H1 (cell line): ENCODE measurements around the gene PTGIS. TPM values are rescaled to one million over a fixed set of nuclear protein-coding genes. Genes with fewer than 3 reads are reported as not detected.

Experiments used
- CTCF ChIA-PET: fragments of 300-600 bp; sonication (Branson Sonifier 250); formaldehyde crosslinking; loops from one replicate; lab custom pipeline; 2021; ENCODE audit not compliant: partially characterized antibody; lab: Charles Lee
- POLR2A ChIA-PET: fragments of 300-600 bp; sonication (Branson Sonifier 250); formaldehyde crosslinking; loops from one replicate; lab custom pipeline; 2021; ENCODE audit warnings: inconsistent platforms; ENCODE audit not compliant: partially characterized antibody; lab: Charles Lee
- DNase-seq, 2 experiments: peaks; one replicate each; pipeline versions ENCODE4 v3.0.0 to v3.0.0-alpha.2; 2010 to 2022; ENCODE audit warnings: low spot score in 2 of 2, low read depth in 1 of 2, mixed read lengths in 1 of 2
- FAIRE-seq: peaks from 2 replicates; lab custom pipeline; 2011; peaks lifted over from hg19 to GRCh38; lab: Jason Lieb, UNC
- H2AFZ ChIP-seq: 2 replicates; pipeline ENCODE4 v1.8.1; 2012; ENCODE audit warnings: low read length, inconsistent platforms
- H2AK5ac ChIP-seq: 2 replicates; pipeline ENCODE4 v1.6.1; 2013; ENCODE audit warnings: low read depth, low read length
- H2BK120ac ChIP-seq: replicated peaks from 2 replicates; pipeline ENCODE3; 2013; ENCODE audit warnings: low read depth, low read length, inconsistent platforms
- H2BK12ac ChIP-seq: 2 replicates; pipeline ENCODE4 v1.6.1; 2013; ENCODE audit warnings: low read depth, low read length
- H2BK15ac ChIP-seq: 2 replicates; pipeline ENCODE4 v1.6.1; 2013; ENCODE audit warnings: low read length
- H2BK20ac ChIP-seq: 2 replicates; pipeline ENCODE4 v1.6.1; 2013; ENCODE audit warnings: low read length
- H2BK5ac ChIP-seq: 2 replicates; pipeline ENCODE4 v1.6.1; 2013; ENCODE audit warnings: low read depth, low read length
- H3K14ac ChIP-seq: 2 replicates; pipeline ENCODE4 v1.6.1; 2013; ENCODE audit warnings: inconsistent platforms; ENCODE audit not compliant: insufficient read length
- H3K18ac ChIP-seq: 2 replicates; pipeline ENCODE4 v1.6.1; 2013; ENCODE audit warnings: low read length; ENCODE audit errors: extremely low read depth
- H3K23ac ChIP-seq: 2 replicates; pipeline ENCODE4 v1.6.1; 2013; ENCODE audit warnings: inconsistent platforms; ENCODE audit not compliant: insufficient read length
- H3K23me2 ChIP-seq: 2 replicates; pipeline ENCODE4 v1.6.1; 2013; ENCODE audit warnings: low read depth, low read length
- H3K27ac ChIP-seq: 2 replicates; pipeline ENCODE4 v1.6.1; 2011; ENCODE audit warnings: low read depth, low read length, inconsistent platforms
- H3K27me3 ChIP-seq, 4 experiments: replicated peaks in 1 of 4; 1 replicate in 1 of 4; 2 replicates in 3 of 4; pipeline versions ENCODE4 v1.6.1 to v1.8.1; 2011 to 2013; ENCODE audit warnings: low read length in 3 of 4, mild to moderate bottlenecking in 3 of 4, inconsistent platforms in 2 of 4, mixed read lengths in 2 of 4, moderate library complexity in 1 of 4; ENCODE audit not compliant: control insufficient read depth in 3 of 4, insufficient read depth in 3 of 4; ENCODE audit errors: extremely low read depth in 1 of 4
- H3K36me3 ChIP-seq, 4 experiments: 2 replicates each; pipeline versions ENCODE4 v1.6.1 to v1.8.1; 2011 to 2013; ENCODE audit warnings: mild to moderate bottlenecking in 4 of 4, low read length in 3 of 4, moderate library complexity in 2 of 4, control low read depth in 1 of 4, inconsistent platforms in 1 of 4; ENCODE audit not compliant: insufficient read depth in 4 of 4, control insufficient read depth in 2 of 4
- H3K4ac ChIP-seq: replicated peaks from 2 replicates; pipeline ENCODE3; 2013; ENCODE audit warnings: low read length, low read depth, mixed read lengths, inconsistent platforms; ENCODE audit not compliant: insufficient read length
- H3K4me1 ChIP-seq, 4 experiments: replicated peaks in 1 of 4; 1 replicate in 1 of 4; 2 replicates in 3 of 4; pipeline versions ENCODE4 v1.6.1 to v1.8.1; 2011 to 2013; ENCODE audit warnings: low read length in 3 of 4, inconsistent platforms in 2 of 4, mixed read lengths in 1 of 4; ENCODE audit not compliant: insufficient read depth in 4 of 4, control insufficient read depth in 3 of 4
- H3K4me2 ChIP-seq, 2 experiments: 2 replicates each; pipeline versions ENCODE4 v1.6.1 to v1.8.1; 2011 to 2013; ENCODE audit warnings: low read depth in 2 of 2, low read length in 2 of 2, control low read depth in 1 of 2, inconsistent platforms in 1 of 2, mild to moderate bottlenecking in 1 of 2; ENCODE audit not compliant: insufficient read depth in 1 of 2
- H3K4me3 ChIP-seq, 4 experiments: fragments of 200-600, 300-600 bp in 1 of 4; sonication (generic), shearing (Covaris generic), sonication (Bioruptor Twin) in 1 of 4; 2 replicates each; pipeline versions ENCODE4 v1.5.1 to v1.8.1; 2011 to 2016; ENCODE audit warnings: low read length in 4 of 4, low read depth in 3 of 4, control low read depth in 2 of 4, inconsistent platforms in 2 of 4, mild to moderate bottlenecking in 2 of 4, mixed read lengths in 1 of 4, moderate library complexity in 1 of 4; ENCODE audit not compliant: insufficient read depth in 2 of 4; ENCODE audit errors: extremely low read depth in 1 of 4
- H3K56ac ChIP-seq: replicated peaks from 2 replicates; pipeline ENCODE3; 2013; ENCODE audit warnings: low read depth, mild to moderate bottlenecking, mixed read lengths, low read length, inconsistent platforms; ENCODE audit not compliant: insufficient read length
- H3K79me1 ChIP-seq: 2 replicates; pipeline ENCODE4 v1.6.1; 2013; ENCODE audit warnings: low read depth, low read length, control low read depth
- H3K79me2 ChIP-seq, 2 experiments: 2 replicates each; pipeline versions ENCODE4 v1.6.1 to v1.8.1; 2012 to 2013; ENCODE audit warnings: low read length in 2 of 2, mild to moderate bottlenecking in 2 of 2, inconsistent platforms in 1 of 2; ENCODE audit not compliant: insufficient read depth in 2 of 2, control insufficient read depth in 1 of 2
- H3K9ac ChIP-seq, 4 experiments: replicated peaks in 1 of 4; 1 replicate in 1 of 4; 2 replicates in 3 of 4; pipeline versions ENCODE4 v1.6.1 to v1.8.1; 2011 to 2013; ENCODE audit warnings: low read depth in 3 of 4, low read length in 3 of 4, control low read depth in 2 of 4, mild to moderate bottlenecking in 2 of 4, moderate library complexity in 2 of 4, inconsistent platforms in 1 of 4; ENCODE audit errors: extremely low read depth in 1 of 4
- H3K9me3 ChIP-seq, 2 experiments: 2 replicates each; pipeline versions ENCODE4 v1.6.1 to v1.8.1; 2012 to 2013; ENCODE audit warnings: mild to moderate bottlenecking in 2 of 2, moderate library complexity in 2 of 2, control low read depth in 1 of 2, inconsistent platforms in 1 of 2, low read depth in 1 of 2, low read length in 1 of 2, mixed read lengths in 1 of 2; ENCODE audit not compliant: insufficient read depth in 2 of 2
- H4K20me1 ChIP-seq, 2 experiments: replicated peaks in 1 of 2; 2 replicates each; pipeline versions ENCODE3 to v1.8.1; 2011 to 2013; ENCODE audit warnings: inconsistent platforms in 2 of 2, low read length in 2 of 2, mild to moderate bottlenecking in 1 of 2; ENCODE audit not compliant: insufficient read depth in 2 of 2, control insufficient read depth in 1 of 2
- H4K5ac ChIP-seq: 2 replicates; pipeline ENCODE4 v1.6.1; 2013; ENCODE audit warnings: low read length, low read depth, mixed read lengths, inconsistent platforms; ENCODE audit not compliant: insufficient read length
- H4K8ac ChIP-seq: 2 replicates; pipeline ENCODE4 v1.8.0; 2013; ENCODE audit warnings: mild to moderate bottlenecking, moderate library complexity, low read length, inconsistent platforms; ENCODE audit not compliant: insufficient read depth; ENCODE audit errors: extremely low read depth
- H4K91ac ChIP-seq: replicated peaks from 2 replicates; pipeline ENCODE3; 2013; ENCODE audit warnings: low read length, mixed read lengths, inconsistent platforms; ENCODE audit not compliant: insufficient read length
- ASH2L ChIP-seq: fragments of 200-600, 300-600 bp; sonication (generic); IDR thresholded peaks from one replicate; pipeline ENCODE4 v1.7.1; 2017; ENCODE audit warnings: low read length
- EP300 ChIP-seq, 2 experiments: IDR thresholded peaks; 1 replicate in 1 of 2; 2 replicates in 1 of 2; pipeline ENCODE4 v1.6.1; 2011 to 2012; ENCODE audit warnings: low read depth in 2 of 2, low read length in 2 of 2, mild to moderate bottlenecking in 2 of 2, borderline replicate concordance in 1 of 2, inconsistent platforms in 1 of 2, moderate library complexity in 1 of 2
- HDAC2 ChIP-seq, 2 experiments: fragments of 300-600 bp in 1 of 2; sonication (generic) in 1 of 2; IDR thresholded peaks; 2 replicates each; pipeline ENCODE4 v1.6.1; 2011 to 2012; ENCODE audit warnings: low read depth in 2 of 2, low read length in 2 of 2, mild to moderate bottlenecking in 2 of 2, moderate library complexity in 2 of 2, borderline replicate concordance in 1 of 2, inconsistent platforms in 1 of 2
- HDAC6 ChIP-seq: IDR thresholded peaks from one replicate; pipeline ENCODE4 v1.7.1; 2012; ENCODE audit warnings: low read depth, mild to moderate bottlenecking, inconsistent platforms, low read length, moderate library complexity
- KDM1A ChIP-seq: fragments of 200-600, 300-600 bp; sonication (generic); IDR thresholded peaks from 2 replicates; pipeline ENCODE4 v1.7.1; 2016; ENCODE audit warnings: mild to moderate bottlenecking, low read length, borderline replicate concordance
- NRF1 ChIP-seq: IDR thresholded peaks from 2 replicates; pipeline ENCODE4 v1.6.1; 2011; ENCODE audit warnings: mild to moderate bottlenecking, low read depth, low read length, improper control_type of control experiment
- POU5F1 ChIP-seq: IDR thresholded peaks from 2 replicates; pipeline ENCODE4 v1.6.1; 2011; ENCODE audit warnings: low read depth, mild to moderate bottlenecking, low read length, moderate library complexity
- SP1 ChIP-seq: IDR thresholded peaks from 2 replicates; pipeline ENCODE4 v1.6.1; 2011; ENCODE audit warnings: low read depth, low read length
- SP4 ChIP-seq: IDR thresholded peaks from 2 replicates; pipeline ENCODE4 v1.6.1; 2012; ENCODE audit warnings: low read length, inconsistent platforms
- SRF ChIP-seq: IDR thresholded peaks from 2 replicates; pipeline ENCODE4 v1.6.1; 2011; ENCODE audit warnings: mild to moderate bottlenecking, low read depth, low read length, moderate library complexity
- TAF7 ChIP-seq: optimal IDR thresholded peaks from 2 replicates; pipeline ENCODE3; 2011; ENCODE audit warnings: low read depth, mild to moderate bottlenecking, inconsistent platforms, low read length, moderate library complexity, borderline replicate concordance
- TBP ChIP-seq: IDR thresholded peaks from 2 replicates; pipeline ENCODE4 v1.6.1; 2011; ENCODE audit warnings: low read depth, low read length, improper control_type of control experiment
- WGBS, 2 experiments: shearing (Covaris generic) in 1 of 2; methylation state at CpG; one replicate each; pipeline versions ENCODE4 v1.1.6 to v1.1.7; 2013 to 2015; ENCODE audit warnings: low lambda C conversion rate in 2 of 2, mixed read lengths in 2 of 2, inconsistent platforms in 1 of 2, low coverage in 1 of 2, missing lambda C conversion rate in 1 of 2; ENCODE audit not compliant: insufficient replicate concordance in 2 of 2, insufficient coverage in 1 of 2, insufficient read length in 1 of 2; ENCODE audit errors: extremely low coverage in 1 of 2, missing lambda C conversion rate in 1 of 2; 5-methylcytosine and 5-hydroxymethylcytosine counted together
- polyA plus RNA-seq, 7 experiments: library from polyadenylated mRNA; depleted of rRNA in 3 of 7; stranded (reverse) in 5 of 7; unstranded in 2 of 7; fragments of >200 nt in 5 of 7; fragments of 200-250 nt in 2 of 7; gene quantifications; 1 replicate in 5 of 7; 2 replicates in 1 of 7; 4 replicates in 1 of 7; pipeline versions ENCODE4 v1.2.1 to v1.2.3, GENCODE V29; 2011 to 2013; ENCODE audit warnings: missing spikeins in 2 of 7, mixed read lengths in 2 of 7
- total RNA-seq: library from RNA; stranded (reverse); fragmentation: NEBNext Ultra II Directional; extraction: Animal tissue kit (Norgen Biotek cat#: 25700); gene quantifications from 2 replicates; pipeline ENCODE4 v1.2.1, GENCODE V29; 2021

PTGIS gene
- total and polyA plus RNA-seq, 2 of the 8 experiments (the other 6 are each of a cell fraction or from before 2014, with no cell fraction given): 29.9 to 35.5 TPM

- H4K5ac ChIP-seq: no peak overlapping the region
- H2AK5ac ChIP-seq: no peak overlapping the region
- H3K27ac ChIP-seq: no peak overlapping the region
- no peak overlapping the region for H3K18ac ChIP-seq
- H3K36me3 ChIP-seq: no peaks in the 10 kb centered on the region
- ChIA-PET POLR2A (interaction anchor here (0.9 to 1.4 kb wide), 6 partner anchors 10 to 202 kb away, joined by 3 to 4 read pairs (median 3); no protein-coding TSS in a partner anchor), CTCF (interaction anchor here (0.7 to 8.5 kb wide), 25 partner anchors 9 to 299 kb away, joined by 3 to 126 read pairs (median 9); no protein-coding TSS in a partner anchor)
- H2BK20ac ChIP-seq: no peak overlapping the region
- H3K79me1 ChIP-seq: no peaks in the 10 kb centered on the region
- no peak overlapping the region for H3K14ac ChIP-seq
- no peak overlapping the region for H3K23ac ChIP-seq
- H3K9ac ChIP-seq: no peak overlapping the region
- FAIRE-seq (no peak), DNase-seq (peak; percentile 21 to 67)
- peaks cover 6% of the 10 kb centered on the region; the same call in 1 of the 2 replicates for H3K23me2 ChIP-seq
- H3K9me3 ChIP-seq: no peaks in the 10 kb centered on the region; a peak in 1 of 4 replicates
- H3K4me2 ChIP-seq: peak overlapping the region; percentile 50 to 97
- no peak overlapping the region for H2BK120ac ChIP-seq
- no peak overlapping the region for H4K91ac ChIP-seq
- no peak overlapping the region for H2AFZ ChIP-seq
- peak overlapping the region; percentile 41 to 75 (median 62) for H3K4me3 ChIP-seq
- peaks cover 0 to 5% of the 10 kb centered on the region in 2 experiments for H4K20me1 ChIP-seq
- no peaks in the 10 kb centered on the region for H3K79me2 ChIP-seq
- H3K27me3 ChIP-seq: peaks cover 0 to 12% (median 9%) of the 10 kb centered on the region in 4 experiments; a peak in 5 of 7 replicates
- H4K8ac ChIP-seq: no peak overlapping the region; the same call in 1 of the 2 replicates
- no peak overlapping the region for H2BK5ac ChIP-seq
- peak overlapping the region; percentile 88; the same call in 1 of the 2 replicates for H2BK15ac ChIP-seq
- no peak overlapping the region for H3K4ac ChIP-seq
- 45% methylated on average over 2 of the region's 27 CpGs; no CpG with 5 or more reads in 1 of the 2 experiments for WGBS, 2 experiments
- H3K56ac ChIP-seq: no peak overlapping the region
- H2BK12ac ChIP-seq: no peak overlapping the region
- H3K4me1 ChIP-seq: peaks cover 0 to 5% (median under 1%) of the 10 kb centered on the region in 4 experiments; a peak in 2 of 7 replicates
- no peak for TF ChIP-seq NRF1
- TF ChIP-seq HDAC6: no peak
- peak; percentile 1; the same call in 1 of the 2 replicates for TF ChIP-seq SP4
- no peak for TF ChIP-seq SP1
- no peak for TF ChIP-seq SRF
- no peak for TF ChIP-seq TAF7
- no peak for TF ChIP-seq EP300 (IDR thresholded peaks at IDR 0.05; ENCODE audit: borderline replicate concordance in 1 of 2, low read depth in 2 of 2, low read length in 2 of 2)
- TF ChIP-seq HDAC2 (IDR thresholded peaks at IDR 0.05; ENCODE audit: borderline replicate concordance in 1 of 2, low read depth in 2 of 2, low read length in 2 of 2): 0 out of 4 replicates have a peak, but pooled peaks of 1 of the 2 experiments have one; percentile 18
- no peak for TF ChIP-seq KDM1A
- no peak for TF ChIP-seq ASH2L
- TF ChIP-seq TBP: no peak
- no peak for TF ChIP-seq POU5F1
These were observed 84.8 kb downstream of the PTGIS start for GRCh38 chr20:49483018-49483695.
